Measurements from ENCODE around the gene F8A3.
"Not testable (repeated sequence)": the region's sequence is repeated elsewhere in the genome, so short reads cannot be mapped to it uniquely, and the experiment has no call there.

DNA sequence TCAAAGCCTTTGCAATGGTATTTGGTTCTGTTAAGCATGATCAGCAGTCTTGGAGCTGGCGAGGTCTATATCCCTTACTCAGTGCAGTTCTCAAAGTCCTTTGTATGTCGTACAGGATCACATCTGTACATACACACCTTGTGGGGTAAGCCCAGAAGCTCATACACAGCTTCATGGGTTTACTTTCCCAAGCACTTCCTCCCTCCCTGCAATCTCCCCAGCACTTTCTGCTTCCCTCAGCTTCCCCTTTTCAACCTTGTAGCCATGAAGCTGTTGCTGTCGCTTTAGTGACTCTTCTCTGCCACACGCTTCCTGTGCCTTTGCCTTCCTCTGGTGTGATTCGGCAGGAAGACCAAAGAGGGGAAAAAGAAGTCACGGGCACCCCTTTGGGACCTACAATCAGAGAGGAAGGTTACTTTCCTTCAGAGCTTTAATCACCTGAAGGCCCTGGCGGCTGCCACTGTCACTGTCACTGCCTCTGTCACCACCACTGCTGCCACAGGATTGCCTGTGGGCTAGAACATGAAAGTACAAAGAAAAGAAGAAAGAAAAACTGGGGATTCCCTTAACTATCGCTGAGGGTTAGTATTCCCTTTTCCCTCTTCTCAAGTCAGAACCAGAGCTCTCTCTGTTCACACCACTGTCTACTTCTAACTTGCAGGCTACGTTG, 8.0 kb upstream of the F8A3 start:
- TF ChIP-seq ZFX (IDR thresholded peaks at IDR 0.05); POLR2AphosphoS5 (IDR thresholded peaks at IDR 0.05; ENCODE audit: low read depth, low read length); CEBPB (IDR thresholded peaks at IDR 0.05; ENCODE audit: low read depth); ATF3 (IDR thresholded peaks at IDR 0.05): not testable (repeated sequence)

Measured in HCT116 (cell line).